Prostate gland (tissue), 2 donors: ENCODE results near the gene GGPS1. TPM values are rescaled to one million over a fixed set of nuclear protein-coding genes. Genes with fewer than 3 reads are reported as not detected.

Experiments used
- DNase-seq: peaks from one replicate; pipeline ENCODE4 v3.0.0-alpha.2; 2019; ENCODE audit warnings: low spot score
- H3K27ac ChIP-seq, 2 donors: fragments of 200-600 bp; sonication (generic); 2 replicates each; pipeline ENCODE4 v1.5.1; 2017 to 2019
- H3K27me3 ChIP-seq: fragments of 200-600 bp; sonication (generic); replicated peaks from 2 replicates; pipeline ENCODE4 v1.5.1; 2019; ENCODE audit not compliant: insufficient read depth
- H3K36me3 ChIP-seq, 2 donors: fragments of 200-600 bp; sonication (generic); 1 replicate in 1 of 2; 2 replicates in 1 of 2; pipeline versions ENCODE4 v1.5.1 to v1.8.1; 2017 to 2019
- H3K4me1 ChIP-seq: fragments of 200-600 bp; sonication (generic); replicated peaks from 2 replicates; pipeline ENCODE4 v1.5.1; 2019
- H3K4me3 ChIP-seq, 2 donors: fragments of 200-600 bp; sonication (generic); 2 replicates each; pipeline ENCODE4 v1.5.1; 2017 to 2019
- H3K9me3 ChIP-seq: fragments of 200-600 bp; sonication (generic); 2 replicates; pipeline ENCODE4 v1.5.1; 2017
- POLR2A ChIP-seq: fragments of 450-650 bp; IDR thresholded peaks from one replicate; pipeline ENCODE4 v1.6.1; 2016; ENCODE audit warnings: antibody characterized with exemption, mild to moderate bottlenecking
- POLR2AphosphoS5 ChIP-seq: sonication (generic); formaldehyde crosslinking; IDR thresholded peaks from one replicate; pipeline ENCODE4 v1.6.1; 2017; ENCODE audit warnings: antibody characterized with exemption
- WGBS: methylation state at CpG from one replicate; pipeline ENCODE4 v1.1.5; 2018; 5-methylcytosine and 5-hydroxymethylcytosine counted together
- intact Hi-C: fragments of 100-400 bp; cut with DNase I; formaldehyde crosslinking; loops from one replicate; pipeline ENCODE4 v1.14.2; 2022
- total RNA-seq, 2 donors: library from RNA; depleted of rRNA; stranded (reverse); fragments of >200 nt; gene quantifications; one replicate each; pipeline ENCODE4 v1.1.0, GENCODE V29; 2016
- TF ChIP-seq, protein P1 (sequence below), 4 experiments: fragments of 200-600 bp in 2 of 4; fragments of 450-650 bp in 2 of 4; sonication (generic) in 2 of 4; IDR thresholded peaks; 1 replicate in 3 of 4; 2 replicates in 1 of 4; pipeline ENCODE4 v1.5.1; 2016 to 2019; ENCODE audit warnings: antibody characterized with exemption in 4 of 4, mild to moderate bottlenecking in 2 of 4, moderate library complexity in 2 of 4

GGPS1 gene
- total RNA-seq, 2 donors from 2014 or later, result 42.1 to 42.9 TPM

DNA sequence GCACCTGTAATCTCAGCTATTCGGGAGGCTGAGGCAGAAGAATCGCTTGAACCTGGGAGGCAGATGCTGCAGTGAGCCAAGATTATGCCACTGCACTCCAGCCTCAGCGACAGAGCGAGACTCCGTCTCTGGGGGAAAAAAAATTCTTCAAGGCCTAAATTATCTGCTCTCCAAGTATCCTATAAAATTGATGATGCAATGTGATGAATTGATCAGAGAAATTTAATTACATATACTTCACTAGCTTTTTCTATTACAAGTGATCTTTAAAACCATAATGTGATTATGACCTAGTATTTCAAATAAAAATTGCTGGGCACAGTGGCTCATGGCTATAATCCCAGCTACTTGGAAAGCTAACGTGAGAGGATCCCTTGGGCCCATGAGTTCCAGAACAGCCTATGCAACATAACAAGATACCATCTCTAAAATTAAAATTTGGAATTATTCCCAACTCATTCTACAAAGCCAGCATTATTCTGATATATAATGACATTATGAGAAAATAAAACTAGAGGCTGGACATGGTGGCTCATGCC is 44.1 kb upstream of the GGPS1 start:
- intact Hi-C loops, result no loop called here
- H3K9me3 ChIP-seq, result no peaks in the 10 kb centered on the region
- DNase-seq, result no peak
- H3K36me3 ChIP-seq, result no peaks in the 10 kb centered on the region
- H3K4me1 ChIP-seq, result no peaks in the 10 kb centered on the region
- 78% methylated on average over 6 of the region's 6 CpGs for WGBS
- H3K27ac ChIP-seq, result no peak overlapping the region
- no peaks in the 10 kb centered on the region for H3K27me3 ChIP-seq
- H3K4me3 ChIP-seq, result no peak overlapping the region
- no peak for TF ChIP-seq POLR2A
- TF ChIP-seq, protein P1, sequence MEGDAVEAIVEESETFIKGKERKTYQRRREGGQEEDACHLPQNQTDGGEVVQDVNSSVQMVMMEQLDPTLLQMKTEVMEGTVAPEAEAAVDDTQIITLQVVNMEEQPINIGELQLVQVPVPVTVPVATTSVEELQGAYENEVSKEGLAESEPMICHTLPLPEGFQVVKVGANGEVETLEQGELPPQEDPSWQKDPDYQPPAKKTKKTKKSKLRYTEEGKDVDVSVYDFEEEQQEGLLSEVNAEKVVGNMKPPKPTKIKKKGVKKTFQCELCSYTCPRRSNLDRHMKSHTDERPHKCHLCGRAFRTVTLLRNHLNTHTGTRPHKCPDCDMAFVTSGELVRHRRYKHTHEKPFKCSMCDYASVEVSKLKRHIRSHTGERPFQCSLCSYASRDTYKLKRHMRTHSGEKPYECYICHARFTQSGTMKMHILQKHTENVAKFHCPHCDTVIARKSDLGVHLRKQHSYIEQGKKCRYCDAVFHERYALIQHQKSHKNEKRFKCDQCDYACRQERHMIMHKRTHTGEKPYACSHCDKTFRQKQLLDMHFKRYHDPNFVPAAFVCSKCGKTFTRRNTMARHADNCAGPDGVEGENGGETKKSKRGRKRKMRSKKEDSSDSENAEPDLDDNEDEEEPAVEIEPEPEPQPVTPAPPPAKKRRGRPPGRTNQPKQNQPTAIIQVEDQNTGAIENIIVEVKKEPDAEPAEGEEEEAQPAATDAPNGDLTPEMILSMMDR (IDR thresholded peaks at IDR 0.05), result no peak
- TF ChIP-seq POLR2AphosphoS5, result no peak

DNA sequence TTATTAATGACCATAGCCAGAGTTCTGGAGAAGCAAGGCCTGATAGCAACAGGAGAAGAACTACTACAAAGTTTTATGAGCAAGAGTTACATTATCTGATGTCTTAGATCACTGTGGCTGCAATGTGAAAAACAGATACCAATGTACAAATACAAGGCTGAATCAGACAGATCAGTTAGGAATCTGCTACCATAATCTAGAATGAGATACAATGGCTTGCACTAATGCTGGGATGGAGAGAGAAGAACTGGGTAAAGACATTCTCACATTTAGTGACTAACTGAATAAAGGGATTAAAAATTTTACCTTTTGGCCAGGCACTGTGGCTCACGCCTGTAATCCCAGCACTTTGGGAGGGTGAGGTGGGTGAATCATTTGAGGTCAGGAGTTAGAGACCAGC is 41.7 kb upstream of the GGPS1 start:
- no peak overlapping the region for H3K27ac ChIP-seq
- H3K27me3 ChIP-seq, result no peaks in the 10 kb centered on the region
- DNase-seq, result no peak
- intact Hi-C loops, result no loop called here
- TF ChIP-seq POLR2AphosphoS5, result no peak
- TF ChIP-seq POLR2A, result no peak
- TF ChIP-seq, protein P1 (IDR thresholded peaks at IDR 0.05), result no peak
- WGBS, result 86% methylated on average over 1 of the region's 1 CpG
- H3K4me3 ChIP-seq, result no peak overlapping the region
- H3K4me1 ChIP-seq, result no peaks in the 10 kb centered on the region
- no peaks in the 10 kb centered on the region for H3K9me3 ChIP-seq
- H3K36me3 ChIP-seq, result no peaks in the 10 kb centered on the region

DNA sequence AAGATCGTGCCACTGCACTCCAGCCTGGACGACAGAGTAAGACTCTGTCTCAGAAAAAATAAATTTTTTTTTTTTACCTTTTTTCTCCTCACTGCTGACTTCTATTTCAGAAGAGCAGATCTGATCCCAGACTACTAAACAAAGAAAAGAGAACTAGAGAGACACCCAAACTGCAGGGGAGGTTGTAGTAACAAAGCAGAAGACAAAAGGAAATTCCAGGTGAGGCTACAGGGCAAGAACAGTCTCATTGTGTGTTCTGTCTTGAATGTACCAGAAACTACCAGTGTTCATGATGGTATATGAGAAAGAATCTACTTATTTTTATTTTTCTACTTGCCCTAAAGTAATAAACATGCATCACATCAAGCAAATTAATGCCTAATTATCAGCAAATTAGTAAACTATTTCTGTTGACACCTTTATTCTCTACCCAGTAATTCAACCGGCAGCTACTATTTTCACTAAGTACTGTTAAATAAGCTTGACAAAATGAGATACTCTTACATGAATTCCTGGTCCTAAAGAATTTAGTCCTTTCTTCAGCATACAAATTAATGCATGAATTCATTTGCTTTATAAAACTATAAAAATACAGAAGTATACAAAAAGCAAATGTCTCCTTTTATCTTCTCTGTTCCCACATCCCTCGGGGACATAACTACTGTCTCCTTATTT is 41.0 kb upstream of the GGPS1 start:
- H3K4me1 ChIP-seq, result no peaks in the 10 kb centered on the region
- H3K36me3 ChIP-seq, result no peaks in the 10 kb centered on the region
- TF ChIP-seq, protein P1 (IDR thresholded peaks at IDR 0.05), result no peak
- no peaks in the 10 kb centered on the region for H3K27me3 ChIP-seq
- intact Hi-C loops, result no loop called here
- H3K4me3 ChIP-seq, result no peak overlapping the region
- DNase-seq, result no peak
- WGBS, result 86% methylated on average over 4 of the region's 4 CpGs
- H3K9me3 ChIP-seq, result no peaks in the 10 kb centered on the region
- H3K27ac ChIP-seq, result no peak overlapping the region

DNA sequence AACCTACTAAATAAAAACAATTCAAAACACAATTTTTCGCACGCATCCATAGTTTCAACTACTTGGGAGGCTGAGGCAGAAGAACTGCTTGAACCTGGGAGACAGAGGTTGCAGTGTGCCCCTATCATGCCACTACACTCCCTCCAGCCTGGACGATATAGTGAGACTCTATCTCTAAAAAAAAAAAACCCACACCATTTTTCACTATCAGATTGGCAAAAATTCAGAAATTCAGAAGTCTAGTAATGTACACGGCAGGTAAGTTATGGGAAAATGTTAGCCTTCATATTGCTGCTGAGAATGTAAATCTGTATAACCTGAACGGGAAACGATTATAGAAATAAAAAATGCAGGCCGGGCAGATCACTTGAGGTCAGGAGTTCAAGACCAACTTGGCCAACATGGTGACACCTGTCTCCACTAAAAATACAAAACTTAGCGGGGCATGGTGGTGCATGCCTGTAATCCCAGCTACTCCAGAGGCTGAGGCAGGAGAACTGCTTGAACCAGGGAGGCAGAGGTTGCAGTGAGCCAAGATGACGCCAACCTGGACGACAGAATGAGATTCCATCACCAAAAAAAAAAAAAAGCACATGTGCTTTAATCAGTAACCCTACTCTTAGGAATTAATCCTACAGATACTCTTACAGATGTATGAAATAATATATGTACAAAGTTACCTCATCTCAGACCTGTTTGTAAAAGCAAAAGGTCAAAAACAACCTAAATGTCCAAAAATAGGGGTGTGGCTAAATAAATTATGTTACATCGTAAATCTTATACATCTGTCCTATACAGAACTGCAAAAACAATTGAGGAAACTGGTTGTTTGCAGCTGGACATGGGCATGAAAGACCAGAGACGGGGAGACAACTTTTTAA is 38.3 kb upstream of the GGPS1 start:
- TF ChIP-seq POLR2A (no peak), POLR2AphosphoS5 (no peak)
- no peak overlapping the region for H3K4me3 ChIP-seq
- H3K27me3 ChIP-seq, result no peaks in the 10 kb centered on the region
- H3K9me3 ChIP-seq, result no peaks in the 10 kb centered on the region
- 73% methylated on average over 12 of the region's 12 CpGs for WGBS
- no peaks in the 10 kb centered on the region for H3K4me1 ChIP-seq
- H3K36me3 ChIP-seq, result no peaks in the 10 kb centered on the region
- no peak for DNase-seq
- intact Hi-C loops, result no loop called here
- H3K27ac ChIP-seq, result no peak overlapping the region

DNA sequence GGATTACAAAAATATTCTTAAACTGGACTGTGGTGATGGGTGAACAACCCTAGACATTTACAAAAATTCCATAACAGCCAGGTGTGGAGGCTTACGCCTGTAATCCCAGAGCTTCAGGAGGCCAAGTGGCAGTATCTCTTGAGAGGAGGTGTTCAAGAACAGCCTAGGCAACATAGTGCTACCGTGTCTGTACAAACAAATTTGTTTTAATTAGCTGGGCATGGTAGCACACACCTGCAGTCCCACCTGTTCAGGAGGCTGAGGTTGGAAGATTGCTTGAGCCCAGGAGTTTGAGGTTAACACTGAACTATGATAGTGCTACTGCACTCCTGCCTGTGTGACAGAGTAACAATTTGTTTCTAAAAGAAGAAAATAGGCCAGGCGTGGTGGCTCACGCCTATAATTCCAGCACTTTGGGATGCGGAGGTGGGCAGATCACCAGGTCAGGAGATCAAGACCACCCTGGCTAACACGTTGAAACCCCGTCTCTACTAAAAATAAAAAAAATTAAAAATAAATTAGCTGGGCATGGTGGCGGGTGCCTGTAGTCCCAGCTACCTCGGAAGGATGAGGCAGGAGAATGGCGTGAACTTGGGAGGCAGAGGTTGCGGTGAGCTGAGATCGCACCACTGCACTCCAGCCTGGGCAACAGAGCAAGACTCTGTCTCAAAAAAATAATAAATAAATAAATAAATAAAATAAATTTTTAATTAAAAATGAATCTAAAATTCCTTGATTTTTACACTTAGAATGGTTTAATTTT is 37.4 kb upstream of the GGPS1 start:
- Histone ChIP-seq H3K36me3 (no peaks in the 10 kb centered on the region), H3K4me1 (no peaks in the 10 kb centered on the region), H3K4me3 (no peak overlapping the region), H3K27ac (no peak overlapping the region), H3K27me3 (no peaks in the 10 kb centered on the region), H3K9me3 (no peaks in the 10 kb centered on the region)
- DNase-seq, result no peak
- no peak for TF ChIP-seq POLR2A
- TF ChIP-seq, protein P1 (IDR thresholded peaks at IDR 0.05), result no peak
- intact Hi-C loops, result no loop called here
- 90% methylated on average over 12 of the region's 12 CpGs for WGBS
